ENCODE results near the gene SPAG9.
A peak's percentile ranks its signal among the peaks of the same experiment; 100 is the strongest.

SPAG9 gene, protein sequence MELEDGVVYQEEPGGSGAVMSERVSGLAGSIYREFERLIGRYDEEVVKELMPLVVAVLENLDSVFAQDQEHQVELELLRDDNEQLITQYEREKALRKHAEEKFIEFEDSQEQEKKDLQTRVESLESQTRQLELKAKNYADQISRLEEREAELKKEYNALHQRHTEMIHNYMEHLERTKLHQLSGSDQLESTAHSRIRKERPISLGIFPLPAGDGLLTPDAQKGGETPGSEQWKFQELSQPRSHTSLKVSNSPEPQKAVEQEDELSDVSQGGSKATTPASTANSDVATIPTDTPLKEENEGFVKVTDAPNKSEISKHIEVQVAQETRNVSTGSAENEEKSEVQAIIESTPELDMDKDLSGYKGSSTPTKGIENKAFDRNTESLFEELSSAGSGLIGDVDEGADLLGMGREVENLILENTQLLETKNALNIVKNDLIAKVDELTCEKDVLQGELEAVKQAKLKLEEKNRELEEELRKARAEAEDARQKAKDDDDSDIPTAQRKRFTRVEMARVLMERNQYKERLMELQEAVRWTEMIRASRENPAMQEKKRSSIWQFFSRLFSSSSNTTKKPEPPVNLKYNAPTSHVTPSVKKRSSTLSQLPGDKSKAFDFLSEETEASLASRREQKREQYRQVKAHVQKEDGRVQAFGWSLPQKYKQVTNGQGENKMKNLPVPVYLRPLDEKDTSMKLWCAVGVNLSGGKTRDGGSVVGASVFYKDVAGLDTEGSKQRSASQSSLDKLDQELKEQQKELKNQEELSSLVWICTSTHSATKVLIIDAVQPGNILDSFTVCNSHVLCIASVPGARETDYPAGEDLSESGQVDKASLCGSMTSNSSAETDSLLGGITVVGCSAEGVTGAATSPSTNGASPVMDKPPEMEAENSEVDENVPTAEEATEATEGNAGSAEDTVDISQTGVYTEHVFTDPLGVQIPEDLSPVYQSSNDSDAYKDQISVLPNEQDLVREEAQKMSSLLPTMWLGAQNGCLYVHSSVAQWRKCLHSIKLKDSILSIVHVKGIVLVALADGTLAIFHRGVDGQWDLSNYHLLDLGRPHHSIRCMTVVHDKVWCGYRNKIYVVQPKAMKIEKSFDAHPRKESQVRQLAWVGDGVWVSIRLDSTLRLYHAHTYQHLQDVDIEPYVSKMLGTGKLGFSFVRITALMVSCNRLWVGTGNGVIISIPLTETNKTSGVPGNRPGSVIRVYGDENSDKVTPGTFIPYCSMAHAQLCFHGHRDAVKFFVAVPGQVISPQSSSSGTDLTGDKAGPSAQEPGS (N-terminal part only)

DNA sequence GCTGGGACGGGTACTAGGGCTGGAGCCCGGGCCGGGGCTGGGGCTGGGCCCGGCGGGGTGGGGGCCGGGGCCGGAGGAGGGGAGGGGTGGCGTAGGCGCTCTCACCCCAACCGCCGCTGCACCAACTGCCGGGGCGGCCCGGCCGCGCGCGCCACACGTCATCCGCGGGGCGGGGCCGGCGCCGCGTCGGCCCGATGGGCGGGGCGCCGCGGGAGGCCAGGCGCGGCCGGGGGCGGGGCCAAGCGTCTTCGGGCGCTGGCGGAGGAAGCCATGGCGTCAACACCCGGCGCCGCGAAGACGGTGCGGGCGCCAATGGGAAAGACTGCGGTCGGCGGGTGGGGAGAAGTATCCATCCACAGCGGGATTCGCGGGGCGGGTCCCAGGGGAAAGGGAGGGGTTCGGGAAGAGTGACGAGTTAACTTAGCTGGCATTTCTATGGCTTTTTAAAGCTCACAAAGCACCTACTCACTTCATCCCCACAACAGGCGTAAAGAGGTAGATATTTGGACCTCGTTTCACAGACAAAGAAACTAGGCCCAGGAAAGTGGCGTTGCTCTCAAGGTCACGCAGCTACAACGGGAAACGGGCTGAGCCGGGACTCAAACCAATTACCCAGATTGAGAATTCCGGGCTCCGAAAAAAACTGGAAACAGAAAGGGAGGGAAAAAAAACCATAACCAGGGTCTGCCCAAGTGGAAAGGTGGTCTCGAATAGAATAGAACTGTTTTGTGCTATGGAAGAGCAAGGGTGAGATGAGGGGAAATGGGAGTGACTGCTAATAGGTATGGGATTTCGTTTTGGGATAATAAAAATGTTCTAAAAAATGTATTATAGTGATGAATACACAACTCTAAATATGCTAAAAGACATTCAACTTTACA, at the start of gene SPAG9:
SPAG9 (minus strand) TSS at position 130 of the 881 bp plus-strand sequence. CDS start 212 bp downstream, outside the sequence.
- peak; percentile 94 for DNase-seq

DNA sequence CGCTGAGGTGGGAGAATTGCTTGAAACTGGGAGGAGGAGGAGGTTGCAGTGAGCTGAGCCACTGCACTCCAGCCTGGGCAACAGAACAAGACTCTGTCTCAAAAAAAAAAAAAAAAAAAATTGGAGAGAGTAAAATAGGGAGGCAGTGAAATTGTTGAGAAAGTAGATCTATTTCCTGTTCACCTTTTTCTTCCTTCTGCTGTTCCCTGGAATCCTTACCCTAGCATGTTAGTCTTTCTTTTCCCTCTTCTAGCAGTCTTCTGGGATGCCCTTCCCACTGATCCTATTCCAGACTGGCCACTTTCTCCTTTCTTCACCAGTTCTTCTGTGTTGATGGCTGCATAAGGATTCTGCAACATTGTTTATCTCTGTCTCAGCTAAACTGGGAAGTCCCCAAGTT, 48.7 kb upstream of the SPAG9 start:
- no peak for DNase-seq

DNA sequence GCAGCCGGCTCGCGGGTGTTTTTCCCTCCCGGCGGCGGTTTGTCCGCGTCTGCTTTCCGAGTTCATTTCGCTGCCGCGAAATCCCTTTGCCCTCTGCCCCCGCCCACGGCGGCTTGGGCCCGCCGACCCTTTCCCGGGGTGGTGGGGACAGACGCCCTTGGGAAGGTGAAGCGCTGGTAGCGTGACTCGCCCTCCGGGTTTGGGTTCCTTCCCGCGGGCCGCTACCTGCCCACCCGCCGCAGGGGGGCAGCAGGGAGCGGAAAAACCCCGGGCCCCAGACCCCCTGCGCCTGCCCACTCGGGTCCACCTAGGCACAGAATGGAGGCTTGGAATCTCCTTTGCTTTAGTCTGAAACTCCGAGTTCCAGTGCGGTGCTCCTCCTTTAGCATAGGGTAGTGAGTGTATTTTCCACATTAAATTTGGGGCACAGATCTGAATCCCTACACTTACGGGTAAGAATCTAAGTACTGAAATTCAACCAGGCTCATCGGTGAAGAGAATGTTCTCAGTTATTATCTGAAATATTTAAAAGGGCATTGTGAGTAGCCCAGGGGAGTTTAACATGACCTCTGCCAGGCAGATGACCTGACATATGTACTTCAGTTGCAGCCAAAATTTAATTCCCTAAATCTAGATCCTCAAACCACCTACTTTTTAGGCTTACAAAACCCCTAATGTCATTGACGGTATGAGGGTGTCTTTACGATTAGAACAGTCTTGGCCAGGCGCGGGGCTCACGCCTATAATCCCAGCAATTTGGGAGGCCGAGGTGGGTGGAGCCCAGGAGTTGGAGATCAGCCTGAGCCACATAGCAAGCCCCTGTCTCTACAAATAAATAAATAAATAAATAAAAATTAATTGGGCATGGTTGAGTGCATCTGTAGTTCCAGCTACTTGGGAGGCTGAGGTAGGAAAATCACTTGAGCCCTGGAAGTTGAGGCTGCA, 46.6 kb upstream of the SPAG9 start:
- DNase-seq, result no peak

DNA sequence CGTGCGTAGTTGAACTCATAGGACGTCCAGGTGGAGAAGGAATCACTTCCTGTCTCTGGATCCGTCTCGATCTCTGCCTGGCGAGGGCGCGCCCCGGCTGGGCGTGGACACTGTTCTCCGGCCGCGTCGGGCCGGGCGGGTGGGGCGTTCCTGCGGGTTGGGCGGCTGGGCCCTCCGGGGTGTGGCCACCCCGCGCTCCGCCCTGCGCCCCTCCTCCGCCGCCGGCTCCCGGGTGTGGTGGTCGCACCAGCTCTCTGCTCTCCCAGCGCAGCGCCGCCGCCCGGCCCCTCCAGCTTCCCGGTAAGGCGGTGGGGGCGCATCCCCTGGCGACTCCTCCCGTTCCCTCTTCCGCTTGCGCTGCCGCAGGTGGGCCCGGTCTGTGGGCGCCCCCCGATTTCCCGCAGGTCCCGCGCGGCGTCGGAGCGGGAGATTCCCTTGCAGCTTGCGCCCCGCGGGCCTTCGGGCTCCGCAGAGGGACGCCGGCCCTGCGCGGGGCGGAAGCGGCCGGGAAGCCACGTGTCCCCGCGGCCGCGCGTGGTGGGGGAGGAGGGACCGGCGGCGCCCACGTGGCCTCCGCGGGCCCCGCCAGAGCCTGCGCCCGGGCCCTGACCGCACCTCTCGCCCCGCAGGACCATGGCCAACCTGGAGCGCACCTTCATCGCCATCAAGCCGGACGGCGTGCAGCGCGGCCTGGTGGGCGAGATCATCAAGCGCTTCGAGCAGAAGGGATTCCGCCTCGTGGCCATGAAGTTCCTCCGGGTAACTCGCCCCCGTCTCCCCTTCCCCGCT, 45.7 kb upstream of the SPAG9 start, which contains the start of gene NME2:
NME2 (plus strand) TSS at position 214 of the 789 bp plus-strand sequence; CDS start at position 634, 420 bp downstream.
- peak; percentile 48 for DNase-seq

DNA sequence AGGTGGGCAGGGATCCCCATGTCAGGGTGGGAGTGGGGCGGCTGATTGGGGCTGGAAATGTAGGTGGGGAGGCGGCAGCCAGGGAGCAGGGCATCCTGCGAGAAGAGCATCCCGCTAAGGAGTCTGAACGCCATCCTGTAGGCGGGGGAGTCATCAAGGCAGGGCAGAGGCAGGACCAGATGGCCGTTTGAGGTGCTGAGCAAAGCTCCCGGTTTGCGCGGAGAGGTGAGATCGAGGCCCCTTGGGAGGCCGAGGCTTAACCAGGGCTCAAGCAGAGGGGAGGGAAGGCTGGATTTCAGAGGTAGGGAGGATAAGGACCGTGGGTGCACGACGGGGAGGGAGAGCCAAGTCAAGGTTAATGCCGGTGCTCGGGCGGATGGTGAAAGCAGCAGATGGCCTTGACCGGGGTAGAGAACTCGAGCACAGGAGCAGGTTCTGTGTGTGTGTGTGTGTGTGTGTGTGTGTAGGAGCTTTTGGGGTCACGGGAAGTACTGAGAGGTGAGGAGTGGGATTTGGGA, 45.1 kb upstream of the SPAG9 start:
- DNase-seq, result no peak

DNA sequence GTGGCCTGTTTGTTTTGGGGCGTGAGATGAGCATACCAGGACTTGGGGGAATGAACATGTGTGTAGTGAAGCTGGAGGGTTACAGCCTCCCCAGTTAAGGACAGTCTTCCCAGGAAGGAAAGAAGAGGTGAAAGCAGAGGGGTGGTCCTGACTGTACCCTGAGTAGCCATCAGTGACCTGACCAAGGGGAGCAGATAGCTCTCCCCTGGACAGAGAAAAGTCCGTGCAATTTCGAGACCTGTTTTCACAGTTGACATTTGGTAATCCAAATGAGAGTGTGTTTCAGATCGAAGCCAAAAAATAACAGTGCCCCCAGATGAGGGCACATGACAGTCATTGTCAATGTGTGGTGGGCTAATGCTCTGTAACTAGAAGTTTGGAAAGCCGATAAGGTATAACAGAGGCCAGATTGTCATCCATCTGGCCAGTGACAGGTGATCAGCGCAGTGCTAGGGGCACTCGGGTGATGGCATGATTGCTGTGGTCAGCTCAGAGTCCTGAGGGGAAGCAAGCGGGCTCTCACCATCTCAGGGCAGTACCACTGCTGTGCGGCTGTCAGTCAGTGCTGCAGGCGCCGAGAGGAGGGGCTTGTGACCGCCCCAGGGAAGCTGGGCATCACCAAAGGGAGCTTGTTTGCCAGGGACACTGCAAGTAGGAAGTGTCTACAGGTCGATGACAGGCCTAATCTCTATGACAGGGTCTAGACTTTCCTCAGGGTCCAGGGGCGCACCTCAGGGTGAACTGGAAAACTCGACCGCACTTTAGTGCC, 44.4 kb upstream of the SPAG9 start:
- DNase-seq, result no peak

DNA sequence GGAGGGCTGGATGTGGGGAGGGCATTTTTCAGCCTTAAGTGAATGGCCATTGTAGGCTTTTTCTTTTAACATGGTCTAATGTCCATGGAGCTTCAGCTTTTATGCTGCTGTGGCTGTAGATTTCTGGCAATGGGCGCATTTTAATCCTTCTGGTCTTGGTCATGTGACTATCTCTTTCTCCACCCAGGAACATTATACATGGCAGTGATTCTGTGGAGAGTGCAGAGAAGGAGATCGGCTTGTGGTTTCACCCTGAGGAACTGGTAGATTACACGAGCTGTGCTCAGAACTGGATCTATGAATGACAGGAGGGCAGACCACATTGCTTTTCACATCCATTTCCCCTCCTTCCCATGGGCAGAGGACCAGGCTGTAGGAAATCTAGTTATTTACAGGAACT, 40.9 kb upstream of the SPAG9 start:
- DNase-seq, result no peak

DNA sequence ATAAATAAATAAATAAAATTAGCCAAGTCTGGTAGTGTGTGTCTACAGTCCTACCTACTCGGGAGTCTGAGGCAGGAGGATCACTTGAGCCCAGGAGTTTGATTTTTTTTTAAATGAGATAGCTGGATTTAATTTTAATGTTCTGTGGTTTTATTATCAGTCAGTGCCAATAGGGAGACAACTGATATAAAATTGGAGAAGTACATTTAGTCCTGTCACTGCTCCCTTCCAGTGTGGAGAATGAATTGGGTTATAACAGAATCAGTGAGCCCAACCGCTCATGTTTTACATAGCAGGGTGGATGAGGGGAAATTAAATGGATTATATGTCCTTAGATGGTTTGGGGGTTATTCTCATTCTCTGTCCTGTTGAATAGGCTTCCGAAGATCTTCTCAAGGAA, 38.9 kb upstream of the SPAG9 start:
- DNase-seq, result no peak

DNA sequence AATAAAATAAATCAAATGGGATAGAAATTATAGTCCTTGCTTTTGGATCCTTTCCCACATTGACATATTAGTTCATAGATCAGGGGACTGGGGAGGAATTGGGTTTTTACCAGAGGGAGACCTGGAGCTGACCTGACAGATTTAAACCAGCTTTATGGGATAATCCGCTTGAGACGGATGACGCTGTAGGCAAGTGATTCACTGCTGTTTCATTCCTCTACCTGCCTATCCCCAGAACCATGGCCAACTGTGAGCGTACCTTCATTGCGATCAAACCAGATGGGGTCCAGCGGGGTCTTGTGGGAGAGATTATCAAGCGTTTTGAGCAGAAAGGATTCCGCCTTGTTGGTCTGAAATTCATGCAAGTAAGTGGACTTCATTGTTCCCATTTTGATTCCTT, 34.7 kb upstream of the SPAG9 start:
- no peak for DNase-seq

DNA sequence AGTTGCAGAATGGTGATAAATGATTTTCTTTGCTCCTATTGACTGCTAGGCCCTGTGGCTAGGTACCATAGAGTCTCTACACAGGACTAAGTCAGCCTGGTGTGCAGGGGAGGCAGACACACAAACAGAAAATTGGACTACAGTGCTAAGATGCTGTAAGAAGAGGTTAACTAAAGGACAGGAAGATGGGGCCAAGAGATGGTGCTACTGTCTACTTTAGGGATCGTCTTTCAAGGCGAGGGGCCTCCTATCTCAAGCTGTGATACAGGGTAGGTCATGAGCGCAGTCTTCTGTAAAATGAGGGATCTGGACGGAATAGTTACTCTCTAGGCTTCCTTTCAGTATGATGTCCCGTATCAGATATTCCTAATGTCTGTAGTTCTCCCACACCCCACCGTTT, 33.5 kb upstream of the SPAG9 start:
- DNase-seq, result no peak

DNA sequence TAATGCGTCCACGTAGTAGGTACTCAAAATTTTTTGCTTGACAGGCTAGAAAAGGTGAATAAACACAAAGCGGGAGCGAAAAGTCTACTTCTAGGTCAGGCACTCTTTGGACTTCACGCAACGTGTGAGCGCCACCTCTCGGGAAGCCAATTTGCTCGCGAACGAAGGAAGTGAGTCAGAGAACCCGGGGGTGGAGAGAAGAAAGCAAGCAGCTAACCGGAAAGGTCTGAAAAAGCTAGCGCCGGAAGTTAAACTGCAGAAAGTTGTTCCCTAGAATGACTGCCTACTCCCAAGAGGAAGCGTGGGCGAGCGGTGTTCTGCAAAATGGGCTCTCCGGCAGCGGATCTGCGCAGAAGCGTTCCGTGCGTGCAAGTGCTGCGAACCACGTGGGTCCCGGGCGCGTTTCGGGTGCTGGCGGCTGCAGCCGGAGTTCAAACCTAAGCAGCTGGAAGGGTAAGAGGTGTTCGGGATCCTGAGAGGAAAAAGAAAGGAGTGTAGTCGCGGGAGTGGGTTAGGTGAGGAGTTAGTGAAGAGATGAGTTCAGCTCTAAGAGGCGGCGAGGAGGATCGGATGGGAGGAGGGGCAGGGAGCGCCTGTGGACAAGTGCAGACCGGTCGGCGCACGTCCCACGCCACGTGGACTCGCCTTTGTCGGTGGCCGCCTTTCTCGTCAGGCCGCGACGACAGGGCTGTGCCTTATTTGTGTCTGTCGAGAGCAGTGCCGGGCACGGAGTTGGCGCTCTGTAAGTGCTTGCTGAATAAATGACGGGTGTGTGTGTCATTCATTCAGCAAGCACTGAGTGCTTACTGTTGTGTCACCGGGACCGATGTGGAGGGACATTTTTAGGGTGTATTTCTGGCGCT, 32.8 kb upstream of the SPAG9 start, which contains the start of gene NME1:
NME1 (plus strand) TSS at position 350 of the 863 bp plus-strand sequence. CDS start 2,096 bp downstream, outside the sequence.
- DNase-seq, result peak; percentile 97

DNA sequence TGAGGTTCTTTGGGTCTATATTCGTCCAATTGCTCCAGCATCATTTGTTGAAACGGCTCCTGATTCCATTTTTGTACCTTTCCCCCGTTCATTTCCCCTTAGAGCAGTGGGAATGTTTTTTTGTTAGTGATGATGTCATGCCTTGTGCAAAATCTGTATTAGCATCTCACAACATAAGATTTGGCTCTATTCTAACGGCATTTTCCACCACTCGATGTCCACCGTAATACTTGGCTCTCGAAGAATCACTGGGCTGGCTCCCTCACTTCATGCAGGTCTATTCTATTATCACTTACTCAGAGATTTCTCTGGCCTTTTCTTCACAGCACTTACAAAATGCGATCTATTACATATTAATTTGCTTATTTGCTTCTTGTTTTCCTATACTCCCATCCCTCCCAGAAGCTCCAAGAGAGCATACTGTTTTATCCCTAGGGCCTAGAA, 32.1 kb upstream of the SPAG9 start:
- no peak for DNase-seq

DNA sequence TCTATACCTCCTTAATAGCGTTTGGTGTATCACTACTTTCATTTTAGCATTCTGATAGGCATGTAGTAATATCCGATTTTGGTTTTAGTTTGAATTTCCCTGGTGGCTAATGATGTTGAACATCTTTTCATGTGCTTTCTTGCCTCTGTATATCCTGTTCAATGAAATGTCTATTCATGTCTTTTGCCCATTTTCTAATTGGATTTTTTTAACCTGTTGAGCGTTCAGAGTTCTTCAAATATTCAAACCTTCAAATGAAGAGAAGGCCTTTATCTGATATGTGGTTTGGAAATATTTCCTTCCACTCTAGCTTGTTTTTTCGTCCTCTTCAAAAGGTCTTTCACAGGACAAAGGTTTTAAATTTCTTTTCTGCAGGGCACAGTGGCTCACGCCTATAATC, 30.3 kb upstream of the SPAG9 start:
- DNase-seq, result no peak

DNA sequence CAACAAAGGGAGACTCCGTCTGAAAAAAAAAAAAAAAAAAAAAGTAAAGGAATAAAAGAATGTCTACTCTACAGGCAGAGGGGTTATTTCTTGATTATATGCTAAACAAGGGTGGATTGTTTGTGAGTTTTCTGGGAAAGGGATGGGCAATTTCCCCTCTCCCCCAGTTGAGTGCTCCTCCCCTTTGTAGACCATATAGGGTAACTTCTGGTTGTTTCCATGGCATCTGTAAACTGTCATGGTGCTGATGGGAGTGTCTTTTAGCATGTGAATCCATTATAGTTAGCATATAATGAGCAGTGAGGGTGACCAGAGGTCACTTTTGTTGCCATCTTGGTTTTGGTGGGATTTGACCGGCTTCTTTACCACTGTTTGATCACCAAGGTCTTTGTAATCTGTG, 28.5 kb upstream of the SPAG9 start:
- no peak for DNase-seq

DNA sequence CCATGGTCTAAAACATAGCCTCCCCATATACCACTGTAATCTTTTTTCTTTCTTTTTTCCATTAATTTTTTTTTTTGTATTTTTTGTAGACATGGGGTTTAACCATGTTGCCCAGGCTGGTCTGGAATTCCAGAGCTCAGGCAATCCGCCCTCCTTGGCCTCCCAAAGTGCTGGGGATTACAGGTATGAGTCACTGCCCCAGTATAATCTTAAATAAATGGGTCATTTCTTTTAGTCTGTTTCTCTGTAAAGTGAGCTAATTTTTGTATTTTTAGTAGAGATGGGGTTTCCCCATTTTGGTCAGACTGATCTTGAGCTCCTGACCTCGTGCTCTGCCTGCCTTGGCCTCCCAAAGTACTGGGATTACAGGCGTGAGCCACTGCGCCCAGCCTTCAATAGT, 27.0 kb upstream of the SPAG9 start:
- DNase-seq, result no peak

DNA sequence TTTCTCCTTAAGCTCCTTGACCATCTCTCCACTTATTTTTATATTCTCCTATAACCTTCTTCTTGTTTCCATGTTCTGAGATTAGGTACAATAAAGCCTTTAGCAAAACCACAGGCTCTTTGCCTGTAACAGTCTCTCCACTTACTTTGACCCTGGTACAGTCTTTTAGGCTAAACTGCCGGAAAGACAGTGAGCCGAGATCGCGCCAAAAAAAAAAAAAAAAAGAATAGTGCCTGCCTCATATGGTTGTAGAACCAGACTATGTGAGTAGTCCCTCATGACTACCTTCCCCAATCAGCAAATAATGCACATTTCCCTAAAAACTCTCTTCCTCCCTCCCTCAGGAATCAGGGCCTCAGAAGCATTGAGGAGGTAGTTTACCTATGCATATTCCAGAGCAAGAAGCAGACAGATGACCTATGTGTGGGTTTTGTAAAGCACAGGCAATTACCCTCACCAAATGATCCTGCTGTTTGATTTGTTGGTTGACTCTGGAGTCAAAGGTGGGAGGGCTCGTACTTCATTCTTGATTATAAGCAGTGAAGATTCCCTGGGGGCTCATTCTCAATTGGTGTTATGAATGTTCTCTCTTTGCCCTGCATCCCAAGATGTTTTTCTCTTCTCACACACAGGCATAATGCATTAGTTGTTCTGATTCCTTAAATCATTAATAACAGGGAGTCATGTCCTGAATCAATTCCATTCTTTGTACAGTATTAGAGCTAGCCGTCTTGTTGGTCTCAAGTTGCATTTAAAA, 23.8 kb upstream of the SPAG9 start:
- no peak for DNase-seq

DNA sequence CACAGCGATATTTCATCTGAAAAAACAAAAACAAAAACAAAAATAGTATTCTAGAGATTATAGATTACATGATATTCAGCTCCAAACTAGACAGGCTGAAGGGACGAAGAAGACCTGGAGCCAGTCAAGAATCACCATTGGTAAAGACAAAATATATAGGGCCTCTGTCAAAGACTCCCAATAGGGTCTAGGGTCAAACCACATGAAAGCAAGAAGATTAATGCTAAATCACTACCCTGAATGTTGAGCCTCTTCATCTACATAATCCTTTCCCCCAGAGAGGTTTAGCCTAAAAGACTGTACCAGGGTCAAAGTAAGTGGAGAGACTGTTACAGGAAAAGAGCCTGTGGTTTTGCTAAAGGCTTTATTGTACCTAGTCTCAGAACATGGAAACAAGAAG, 21.9 kb upstream of the SPAG9 start:
- no peak for DNase-seq
